Fibroblast of lung (primary cell): Measurements from ENCODE around the gene GAS2L3. TPM values are rescaled to one million over a fixed set of nuclear protein-coding genes. Genes with fewer than 3 reads are reported as not detected.

ENCODE experiments used
- DNase-seq, 2 donors: peaks; one replicate each; pipeline versions ENCODE4 v3.0.0 to v3.0.0-alpha.2; 2010; ENCODE audit warnings: low read depth in 2 of 2
- H2AFZ ChIP-seq: 2 replicates; pipeline ENCODE4 v1.5.1; 2012; ENCODE audit warnings: low read length, control low read depth, inconsistent platforms
- H3K27ac ChIP-seq: 2 replicates; pipeline ENCODE4 v1.5.1; 2011; ENCODE audit warnings: low read length, control low read depth; ENCODE audit not compliant: insufficient read depth
- H3K27me3 ChIP-seq: 2 replicates; pipeline ENCODE4 v1.5.1; 2011; ENCODE audit warnings: mild to moderate bottlenecking, low read length; ENCODE audit not compliant: control insufficient read depth, insufficient read depth
- H3K36me3 ChIP-seq: 2 replicates; pipeline ENCODE4 v1.5.1; 2011; ENCODE audit warnings: low read length; ENCODE audit not compliant: control insufficient read depth, insufficient read depth
- H3K4me1 ChIP-seq: 2 replicates; pipeline ENCODE4 v1.5.1; 2011; ENCODE audit warnings: low read length; ENCODE audit not compliant: control insufficient read depth, insufficient read depth; ENCODE audit errors: extremely low read depth
- H3K4me2 ChIP-seq: 2 replicates; pipeline ENCODE4 v1.5.1; 2011; ENCODE audit warnings: low read length, control low read depth; ENCODE audit not compliant: insufficient read depth; ENCODE audit errors: extremely low read depth
- H3K4me3 ChIP-seq, 4 experiments: fragments of 200-600 bp in 1 of 4; sonication (generic) in 1 of 4; replicated peaks in 1 of 4; 2 replicates each; pipeline ENCODE4 v1.5.1; 2011 to 2016; ENCODE audit warnings: low read length in 4 of 4, low read depth in 3 of 4, mild to moderate bottlenecking in 3 of 4, control low read depth in 2 of 4, inconsistent platforms in 1 of 4, mixed read lengths in 1 of 4; ENCODE audit not compliant: insufficient read depth in 1 of 4; ENCODE audit errors: control extremely low read depth in 1 of 4
- H3K79me2 ChIP-seq: 2 replicates; pipeline ENCODE4 v1.5.1; 2012; ENCODE audit warnings: mild to moderate bottlenecking, low read length, inconsistent platforms; ENCODE audit not compliant: control insufficient read depth, insufficient read depth
- H3K9ac ChIP-seq: 2 replicates; pipeline ENCODE4 v1.5.1; 2011; ENCODE audit warnings: mild to moderate bottlenecking, low read length, control low read depth; ENCODE audit not compliant: insufficient read depth
- H3K9me3 ChIP-seq: 2 replicates; pipeline ENCODE4 v1.5.1; 2012; ENCODE audit warnings: low read depth, low read length; ENCODE audit not compliant: control insufficient read depth, insufficient read depth
- H4K20me1 ChIP-seq: 2 replicates; pipeline ENCODE4 v1.5.1; 2011; ENCODE audit warnings: low read length; ENCODE audit not compliant: control insufficient read depth, insufficient read depth; ENCODE audit errors: extremely low read depth
- CTCF ChIP-seq, 2 donors: IDR thresholded peaks in 1 of 2; conservative IDR thresholded peaks in 1 of 2; 1 replicate in 1 of 2; 2 replicates in 1 of 2; pipeline ENCODE4 v1.5.1; 2011 to 2012; ENCODE audit warnings: low read length in 2 of 2, control low read depth in 1 of 2, inconsistent platforms in 1 of 2, low read depth in 1 of 2, mild to moderate bottlenecking in 1 of 2
- EZH2 ChIP-seq: IDR thresholded peaks from 2 replicates; pipeline ENCODE4 v1.5.1; 2012; ENCODE audit warnings: low read length, control low read depth, mild to moderate bottlenecking; ENCODE audit errors: missing control alignments
- polyA plus RNA-seq, 2 donors: library from polyadenylated mRNA; depleted of rRNA in 1 of 2; stranded (reverse) in 1 of 2; unstranded in 1 of 2; fragments of >200 nt; gene quantifications; 2 replicates each; pipeline ENCODE4 v1.2.1, GENCODE V29; 2011 to 2012; ENCODE audit warnings: missing spikeins in 1 of 2
- total RNA-seq: library from RNA; depleted of rRNA; stranded (reverse); fragments of >200 nt; gene quantifications from 2 replicates; pipeline ENCODE4 v1.2.1, GENCODE V29; 2014

The GAS2L3 gene
- total and polyA plus RNA-seq, 2 donors (not counting 1 experiment from before 2014, with no cell fraction given): 13.2 to 33.4 TPM

- TF ChIP-seq CTCF (conservative IDR thresholded peaks at IDR 0.05 in 1 of 2, IDR thresholded peaks at IDR 0.05 in 1 of 2; ENCODE audit: low read depth in 1 of 2, low read length in 2 of 2): no peak
- no peak for TF ChIP-seq EZH2
These were observed 19.5 kb upstream of the GAS2L3 start for GRCh38 chr12:100553936-100554335.

GRCh38 chr12:100554608-100555077 is 18.8 kb upstream of the GAS2L3 start:
- TF ChIP-seq EZH2 (no peak), CTCF (conservative IDR thresholded peaks at IDR 0.05 in 1 of 2, IDR thresholded peaks at IDR 0.05 in 1 of 2; ENCODE audit: low read depth in 1 of 2, low read length in 2 of 2) (peak; percentile 97 to 99)
- Histone ChIP-seq H3K36me3 (no peaks in the 10 kb centered on the region), H2AFZ (no peak overlapping the region), H3K9ac (no peak overlapping the region), H3K4me3 (no peak overlapping the region), H4K20me1 (no peaks in the 10 kb centered on the region), H3K27me3 (no peaks in the 10 kb centered on the region), H3K27ac (no peak overlapping the region), H3K79me2 (no peaks in the 10 kb centered on the region), H3K4me2 (no peak overlapping the region), H3K4me1 (no peaks in the 10 kb centered on the region), H3K9me3 (no peaks in the 10 kb centered on the region)
- peak; percentile 82 to 93 for DNase-seq

More at GRCh38 chr12:100553936-100554335, 19.5 kb upstream of the GAS2L3 start:
- Histone ChIP-seq H2AFZ (no peak overlapping the region), H4K20me1 (no peaks in the 10 kb centered on the region), H3K9me3 (no peaks in the 10 kb centered on the region), H3K27ac (no peak overlapping the region), H3K4me2 (no peak overlapping the region), H3K4me1 (no peaks in the 10 kb centered on the region), H3K27me3 (no peaks in the 10 kb centered on the region), H3K79me2 (no peaks in the 10 kb centered on the region), H3K9ac (no peak overlapping the region), H3K4me3 (no peak overlapping the region), H3K36me3 (no peaks in the 10 kb centered on the region)
- DNase-seq: peak; percentile 14 to 60

GRCh38 chr12:100555722-100556121 is 17.8 kb upstream of the GAS2L3 start:
- no peak overlapping the region for H2AFZ ChIP-seq
- H3K4me2 ChIP-seq: no peak overlapping the region
- DNase-seq: peak in 1 of 2 donors; percentile 71
- H3K79me2 ChIP-seq: no peaks in the 10 kb centered on the region
- no peak overlapping the region for H3K4me3 ChIP-seq
- H3K4me1 ChIP-seq: no peaks in the 10 kb centered on the region
- no peak overlapping the region for H3K9ac ChIP-seq
- TF ChIP-seq CTCF (conservative IDR thresholded peaks at IDR 0.05 in 1 of 2, IDR thresholded peaks at IDR 0.05 in 1 of 2; ENCODE audit: low read depth in 1 of 2, low read length in 2 of 2): no peak
- no peak for TF ChIP-seq EZH2
- no peaks in the 10 kb centered on the region for H3K9me3 ChIP-seq
- H4K20me1 ChIP-seq: no peaks in the 10 kb centered on the region
- no peaks in the 10 kb centered on the region for H3K27me3 ChIP-seq
- H3K27ac ChIP-seq: no peak overlapping the region
- no peaks in the 10 kb centered on the region for H3K36me3 ChIP-seq
